GM19238 (cell line): ENCODE results near the gene CSNK2B.

ENCODE experiments used
- DNase-seq: peaks from one replicate; pipeline ENCODE4 v3.0.0; 2011; ENCODE audit warnings: low spot score; ENCODE audit not compliant: insufficient read length

The CSNK2B gene

DNA sequence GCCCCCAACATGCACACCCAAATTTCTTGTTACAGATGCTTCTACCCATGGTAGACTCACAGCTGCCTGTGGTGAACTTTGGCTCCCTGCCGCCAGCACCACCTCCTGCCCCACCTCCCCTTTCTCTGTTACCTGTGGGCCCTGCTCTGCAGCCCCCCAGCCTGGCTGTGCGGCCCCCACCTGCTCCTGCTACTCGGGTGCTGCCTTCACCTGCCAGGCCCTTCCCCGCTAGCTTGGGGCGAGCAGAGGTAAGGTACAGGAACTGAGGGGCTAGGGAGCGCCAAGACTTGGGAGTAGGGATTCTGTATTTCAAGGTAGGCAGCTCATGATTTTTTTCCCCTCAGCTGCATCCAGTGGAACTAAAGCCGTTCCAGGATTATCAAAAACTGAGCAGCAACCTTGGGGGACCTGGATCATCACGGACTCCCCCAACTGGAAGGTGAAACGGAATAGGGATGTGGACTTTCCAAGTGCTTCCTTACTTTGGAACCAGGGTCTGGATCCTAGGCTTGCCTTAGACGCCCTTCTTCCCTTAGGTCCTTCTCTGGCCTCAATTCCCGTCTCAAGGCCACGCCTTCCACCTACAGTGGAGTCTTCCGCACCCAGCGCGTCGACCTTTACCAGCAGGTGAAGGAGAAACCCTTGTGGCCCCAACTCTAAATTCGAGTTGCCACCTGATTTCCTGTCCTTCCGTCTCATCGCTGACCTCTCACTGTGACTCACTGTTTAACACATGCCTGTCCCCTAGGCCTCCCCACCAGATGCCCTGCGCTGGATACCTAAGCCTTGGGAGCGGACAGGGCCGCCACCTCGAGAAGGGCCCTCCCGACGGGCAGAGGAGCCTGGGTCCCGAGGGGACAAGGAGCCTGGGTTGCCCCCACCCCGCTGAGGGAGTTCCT, 28.9 kb upstream of the CSNK2B start:
- no peak for DNase-seq

DNA sequence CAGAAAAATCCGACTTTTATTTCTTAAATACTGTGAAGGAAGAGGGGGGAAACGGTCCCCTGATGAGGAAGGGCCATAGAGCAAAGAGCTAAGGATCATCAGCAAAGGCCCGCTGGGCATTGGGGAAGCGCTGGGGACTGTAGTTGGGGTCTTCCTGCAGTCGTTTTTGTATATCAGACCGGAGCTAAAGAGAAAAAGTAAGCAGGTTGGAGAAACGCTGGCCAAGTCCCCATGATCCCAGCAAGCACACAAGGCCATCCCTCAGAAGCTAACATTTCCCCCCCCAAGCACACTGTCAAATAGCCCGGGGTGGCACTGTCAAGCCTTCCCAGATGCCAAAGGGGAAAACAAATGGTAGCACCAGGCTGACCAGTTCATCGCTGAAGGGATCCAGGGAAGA, 26.8 kb upstream of the CSNK2B start:
- DNase-seq, result no peak

DNA sequence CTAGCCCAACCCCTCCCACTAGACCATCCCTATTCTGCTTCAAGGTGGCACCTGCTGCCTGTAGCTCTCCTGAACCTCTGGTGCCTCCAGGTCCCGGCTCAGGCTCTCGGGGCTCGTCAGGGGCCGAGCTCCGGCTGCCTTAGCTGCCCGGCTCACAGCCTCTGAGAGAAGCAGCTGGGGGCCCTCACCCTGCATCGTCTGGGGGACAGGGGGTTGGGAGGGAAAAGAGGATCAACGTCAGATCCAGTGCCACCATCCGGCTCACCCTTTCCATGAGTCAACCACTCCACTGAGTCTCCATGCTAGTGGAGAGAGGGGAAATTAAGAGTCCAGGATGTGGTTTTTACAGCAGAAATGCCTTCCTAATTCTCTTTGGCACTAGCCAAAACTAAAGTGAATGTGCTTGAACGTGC, 26.4 kb upstream of the CSNK2B start:
- no peak for DNase-seq

GRCh38 chr6:31640612-31641011, 25.3 kb upstream of the CSNK2B start:
- DNase-seq, result no peak

DNA sequence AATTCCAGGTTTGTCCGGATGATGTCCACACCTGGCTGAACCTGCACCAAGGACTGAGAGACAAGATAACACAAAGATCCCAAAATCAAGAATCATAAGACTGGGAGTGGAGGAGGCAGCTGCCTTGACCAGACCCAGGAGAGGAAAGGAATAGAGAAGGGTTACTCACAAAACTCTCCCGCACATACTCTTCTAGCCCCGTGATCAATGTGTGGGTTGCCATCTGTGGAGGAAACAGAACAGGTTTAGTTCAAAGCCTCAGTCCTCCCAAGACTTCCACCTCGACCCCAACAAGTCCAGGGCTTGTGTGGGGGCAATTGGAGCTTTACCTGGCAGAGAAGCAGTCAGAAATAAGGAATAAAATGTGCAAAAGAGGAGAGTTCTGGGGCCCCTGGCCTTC, 24.5 kb upstream of the CSNK2B start:
- DNase-seq, result no peak

DNA sequence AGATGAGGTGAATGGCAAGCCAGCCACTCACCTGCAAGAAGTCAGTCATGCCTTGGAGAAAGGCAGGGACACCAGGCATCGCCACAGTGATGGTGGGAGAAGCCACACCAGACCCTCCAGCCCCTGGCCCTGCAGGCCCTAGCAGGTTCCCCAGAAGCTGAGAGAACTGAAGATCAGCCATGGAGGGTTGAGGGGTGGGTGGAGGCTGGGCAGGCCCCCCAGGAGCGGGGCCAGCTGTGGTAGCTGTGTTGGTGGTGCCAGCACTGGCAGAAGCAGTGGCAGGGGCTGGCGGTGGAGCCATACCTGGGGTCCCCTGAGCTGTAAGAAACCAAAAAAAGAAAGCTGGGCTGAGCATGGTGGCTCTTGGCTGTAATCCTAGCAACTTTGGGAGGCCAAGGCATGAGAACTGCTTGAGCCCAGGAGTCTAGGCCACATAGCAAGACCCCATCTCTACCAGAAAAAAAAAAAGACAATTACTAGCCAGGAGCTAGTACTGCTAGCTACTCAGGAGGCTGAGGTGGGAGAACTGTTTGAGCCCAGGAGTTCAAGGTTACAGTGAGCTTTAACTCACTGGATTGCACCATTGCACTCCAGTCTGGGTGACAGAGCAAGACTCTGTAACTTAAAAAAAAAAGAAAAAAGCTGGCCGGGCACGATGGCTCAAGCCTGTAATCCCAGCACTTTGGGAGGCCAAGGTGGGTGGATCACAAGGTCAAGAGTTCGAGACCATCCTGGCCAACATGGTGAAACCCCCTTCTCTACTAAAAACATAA, 22.9 kb upstream of the CSNK2B start:
- DNase-seq, result no peak

- DNase-seq, result no peak
Observed at GRCh38 chr6:31643818-31644454, 21.9 kb upstream of the CSNK2B start.

- DNase-seq, result no peak
Observed at GRCh38 chr6:31645325-31645724, 20.6 kb upstream of the CSNK2B start.

DNA sequence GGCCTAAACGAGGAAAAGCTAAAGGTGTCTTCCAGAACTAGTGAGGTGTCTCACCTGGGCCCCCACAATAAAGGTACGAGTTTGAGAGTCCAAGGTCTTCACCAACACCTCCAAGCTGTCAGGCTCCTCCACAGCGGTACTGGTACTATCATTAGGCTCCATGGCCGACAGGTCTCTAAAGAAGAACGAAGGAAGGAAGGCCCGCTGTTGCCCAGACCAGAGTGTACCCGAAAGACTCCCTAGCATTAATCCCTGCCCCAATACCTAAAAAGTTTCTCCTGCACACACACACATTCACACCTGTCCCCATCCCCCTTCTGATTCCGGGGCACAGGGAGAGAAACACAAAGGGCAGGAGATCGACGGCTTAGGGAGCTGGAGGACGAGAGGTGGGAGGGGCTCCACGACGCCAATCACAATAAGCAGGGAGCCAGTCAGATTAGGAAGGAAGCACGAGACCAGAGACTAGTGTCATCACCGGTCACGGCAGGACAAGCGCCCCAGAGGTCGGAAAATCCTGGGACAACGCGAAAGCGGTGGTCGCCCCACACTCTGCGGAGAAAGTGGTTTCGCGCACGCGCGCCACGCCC, 14.2 kb upstream of the CSNK2B start:
- peak; percentile 65 for DNase-seq

- peak; percentile 94 for DNase-seq
Observed at GRCh38 chr6:31652925-31653724, 12.8 kb upstream of the CSNK2B start.

DNA sequence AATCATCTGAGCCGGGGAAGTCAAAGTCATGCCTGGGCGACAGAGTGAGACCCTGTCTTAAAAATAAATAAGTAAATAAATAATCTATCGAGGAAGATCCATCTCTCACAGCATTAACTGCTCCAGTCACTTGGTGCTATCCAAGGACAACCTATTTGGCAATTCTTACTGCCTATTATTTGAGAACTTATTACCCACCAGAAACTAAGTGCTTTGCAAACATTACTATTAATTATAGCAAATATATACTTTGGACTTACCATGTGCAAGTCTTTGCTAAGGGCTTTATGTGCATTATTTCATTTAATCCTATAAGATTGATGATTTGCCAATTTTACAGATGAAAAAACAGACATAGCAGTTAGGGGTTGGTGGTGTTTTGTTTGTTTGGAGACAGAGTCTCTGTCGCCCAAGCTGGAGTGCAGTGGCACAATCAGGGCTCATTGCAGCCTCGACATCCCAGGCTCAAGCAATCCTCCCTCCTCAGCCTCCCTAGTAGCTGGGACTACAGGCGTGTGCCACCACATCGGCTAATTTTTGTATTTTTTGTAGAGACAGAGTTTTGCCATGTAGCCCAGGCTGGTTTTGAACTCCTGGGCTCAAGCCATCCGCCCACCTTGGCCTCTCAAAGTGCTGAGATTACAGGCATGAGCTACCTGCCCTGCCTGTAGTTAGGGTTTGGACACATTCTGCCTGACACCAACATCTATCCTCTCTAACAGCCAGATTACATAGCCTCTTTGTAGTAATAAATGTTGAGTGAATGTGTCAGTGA, 11.1 kb upstream of the CSNK2B start:
- no peak for DNase-seq

DNA sequence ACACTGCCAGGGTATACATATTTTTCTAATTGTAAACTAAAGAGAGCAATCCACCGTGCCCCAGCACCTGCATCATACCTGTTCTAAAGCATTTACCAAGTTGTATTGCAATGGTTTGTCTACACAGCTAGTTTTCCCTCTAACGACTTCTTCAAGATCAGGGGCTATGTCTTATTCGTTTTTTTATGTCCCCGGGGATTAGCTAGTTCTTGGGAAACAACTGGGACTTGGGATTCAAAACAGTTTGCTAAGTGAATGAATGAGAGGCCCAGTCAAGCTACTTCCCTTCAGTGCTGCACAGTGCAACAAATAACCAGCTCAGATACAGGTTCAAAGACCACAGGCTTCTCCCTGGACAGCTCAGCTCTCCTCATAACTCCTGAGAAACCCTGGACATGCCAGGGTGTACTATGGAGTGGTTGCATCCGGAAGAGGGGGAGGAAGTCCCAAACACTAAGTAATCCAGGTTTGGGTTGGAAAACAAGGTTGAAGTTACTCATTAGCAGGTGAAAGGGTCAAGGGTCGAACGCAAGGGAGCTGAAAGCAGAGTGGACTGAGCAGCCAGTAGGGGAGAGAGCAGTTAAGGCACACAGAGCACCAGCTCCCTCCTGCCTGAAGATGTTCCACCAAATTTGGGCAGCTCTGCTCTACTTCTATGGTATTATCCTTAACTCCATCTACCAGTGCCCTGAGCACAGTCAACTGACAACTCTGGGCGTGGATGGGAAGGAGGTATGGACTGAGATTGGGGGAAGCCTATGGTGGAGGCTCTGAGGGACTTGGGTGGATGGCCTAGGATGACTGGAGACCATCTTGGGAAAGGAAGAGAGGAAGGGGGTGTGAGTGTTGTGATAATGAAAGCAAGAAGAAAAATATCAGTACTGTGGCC, 10.3 kb upstream of the CSNK2B start, which contains the start of gene APOM:
Gene APOM, plus strand, starts transcription at position 546 of the 889 bp plus-strand sequence. Its CDS starts 73 bp downstream, at position 619.
- no peak for DNase-seq

DNA sequence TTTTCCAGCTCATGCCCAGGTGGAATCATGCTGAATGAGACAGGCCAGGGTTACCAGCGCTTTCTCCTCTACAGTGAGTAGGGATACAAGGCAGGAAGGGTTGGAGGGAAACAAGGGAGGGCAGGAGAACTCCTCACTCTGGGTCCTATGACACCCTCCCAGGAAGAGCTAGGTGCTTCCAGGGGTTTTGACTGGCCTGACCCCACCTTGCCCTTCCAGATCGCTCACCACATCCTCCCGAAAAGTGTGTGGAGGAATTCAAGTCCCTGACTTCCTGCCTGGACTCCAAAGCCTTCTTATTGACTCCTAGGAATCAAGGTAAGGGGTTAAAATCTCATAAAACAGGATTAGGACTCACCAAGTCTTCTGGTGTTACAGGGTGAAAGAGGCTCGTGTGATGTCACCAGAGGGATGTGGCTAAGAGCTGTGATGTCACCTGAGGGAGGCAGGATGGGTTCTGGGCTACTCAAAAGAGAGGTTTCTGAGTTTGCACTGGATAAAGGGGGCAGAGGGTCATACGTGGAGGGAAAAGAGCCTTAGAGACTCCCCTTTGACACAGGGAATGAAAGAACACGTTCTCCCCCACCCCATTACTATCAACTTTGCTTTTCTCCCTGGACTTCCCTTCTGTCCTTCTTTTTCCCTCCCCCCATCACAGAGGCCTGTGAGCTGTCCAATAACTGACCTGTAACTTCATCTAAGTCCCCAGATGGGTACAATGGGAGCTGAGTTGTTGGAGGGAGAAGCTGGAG, 8.3 kb upstream of the CSNK2B start:
- no peak for DNase-seq

GRCh38 chr6:31658158-31658688, 7.7 kb upstream of the CSNK2B start:
- no peak for DNase-seq

GRCh38 chr6:31658983-31659648, 6.8 kb upstream of the CSNK2B start:
- DNase-seq, result no peak

DNA sequence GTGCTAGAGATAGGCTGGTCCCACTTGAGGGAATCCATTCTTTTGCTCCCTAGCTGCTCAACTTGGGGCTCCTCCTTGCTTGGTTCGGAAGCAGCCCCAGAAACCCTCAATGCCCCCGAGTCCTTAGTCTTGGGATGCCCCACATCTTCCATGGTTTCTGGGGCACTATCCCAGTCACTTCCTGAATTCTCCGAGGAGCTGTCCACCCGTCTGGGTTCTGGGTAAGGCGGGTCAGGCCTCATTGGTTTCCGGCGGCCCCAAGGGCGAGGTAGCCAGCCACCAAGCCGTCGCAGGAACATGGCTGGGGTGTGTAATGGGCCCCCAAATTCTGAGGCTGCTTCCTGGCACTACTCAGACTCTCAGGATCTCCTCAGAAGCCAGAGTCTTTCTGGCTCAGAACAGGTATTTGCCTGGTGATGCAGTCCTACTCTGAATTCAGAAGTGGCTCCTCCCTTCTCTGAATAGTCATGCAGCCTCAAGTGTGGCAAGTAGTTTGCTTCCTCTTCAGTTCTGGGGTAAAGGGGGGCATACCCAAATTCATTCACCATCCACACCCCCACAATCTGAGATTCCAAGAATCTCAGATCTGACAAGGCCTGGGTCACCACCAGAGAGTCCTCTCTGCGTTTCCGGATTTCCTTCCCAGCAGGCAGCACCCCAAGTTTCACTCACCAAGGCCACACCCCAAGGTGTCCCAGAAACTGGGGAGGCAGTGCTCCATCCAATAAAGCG, 6.1 kb upstream of the CSNK2B start:
- DNase-seq, result no peak
